CD8-positive, alpha-beta memory T cell (primary cell): ENCODE results near the gene RALGAPA2. TPM values are rescaled to one million over a fixed set of nuclear protein-coding genes. Genes with fewer than 3 reads are reported as not detected.
A peak's percentile ranks its signal among the peaks of the same experiment; 100 is the strongest.

Experiments used
- CTCF ChIA-PET: fragments of 350-600 bp; sonication (Branson Sonifier 250); formaldehyde crosslinking; loops from one replicate; lab custom pipeline; 2021; ENCODE audit warnings: antibody characterized with exemption; lab: Charles Lee
- POLR2A ChIA-PET: fragments of 350-600 bp; sonication (Branson Sonifier 250); formaldehyde crosslinking; loops from one replicate; lab custom pipeline; 2021; ENCODE audit warnings: antibody characterized with exemption; lab: Charles Lee
- DNase-seq, 5 donors: peaks; one replicate each; pipeline versions ENCODE4 v3.0.0 to v3.0.0-alpha.2; 2020 to 2022; ENCODE audit warnings: mixed read lengths in 1 of 5
- H3K27ac ChIP-seq: one replicate; pipeline ENCODE4 v1.7.0; 2013; ENCODE audit warnings: low read depth, mild to moderate bottlenecking, low read length, moderate library complexity
- H3K27me3 ChIP-seq: 2 replicates; pipeline ENCODE4 v1.7.0; 2013; ENCODE audit warnings: low read length, mild to moderate bottlenecking; ENCODE audit not compliant: insufficient read depth, poor library complexity, severe bottlenecking
- H3K36me3 ChIP-seq: 2 replicates; pipeline ENCODE4 v1.7.0; 2013; ENCODE audit warnings: mild to moderate bottlenecking, low read length, moderate library complexity; ENCODE audit not compliant: insufficient read depth
- H3K4me1 ChIP-seq: 2 replicates; pipeline ENCODE4 v1.7.0; 2013; ENCODE audit warnings: mild to moderate bottlenecking, low read length, moderate library complexity; ENCODE audit not compliant: insufficient read depth
- H3K4me3 ChIP-seq: 2 replicates; pipeline ENCODE4 v1.7.0; 2013; ENCODE audit warnings: mild to moderate bottlenecking, low read length
- H3K9me3 ChIP-seq: 2 replicates; pipeline ENCODE4 v1.7.0; 2013; ENCODE audit warnings: mild to moderate bottlenecking, low read length
- H3K27ac Mint-ChIP-seq, 8 donors: one replicate each; pipeline ENCODE4 v1.8.0; 2020 to 2021; ENCODE audit warnings: mixed read lengths in 8 of 8, mild to moderate bottlenecking in 6 of 8, inconsistent platforms in 3 of 8, moderate library complexity in 3 of 8
- H3K27me3 Mint-ChIP-seq, 2 donors: one replicate each; pipeline ENCODE4 v1.8.0; 2020 to 2021; ENCODE audit warnings: mixed read lengths in 2 of 2, mild to moderate bottlenecking in 1 of 2, moderate library complexity in 1 of 2
- H3K36me3 Mint-ChIP-seq, 3 donors: one replicate each; pipeline ENCODE4 v1.8.0; 2020 to 2021; ENCODE audit warnings: mixed read lengths in 3 of 3, inconsistent platforms in 1 of 3, mild to moderate bottlenecking in 1 of 3
- H3K4me1 Mint-ChIP-seq, 3 donors: one replicate each; pipeline ENCODE4 v1.8.0; 2020 to 2021; ENCODE audit warnings: mixed read lengths in 3 of 3, inconsistent platforms in 1 of 3, mild to moderate bottlenecking in 1 of 3
- H3K4me3 Mint-ChIP-seq, 7 donors: one replicate each; pipeline ENCODE4 v1.8.0; 2020 to 2021; ENCODE audit warnings: mixed read lengths in 7 of 7, mild to moderate bottlenecking in 6 of 7, moderate library complexity in 4 of 7, inconsistent platforms in 2 of 7
- H3K9me3 Mint-ChIP-seq, 5 donors: one replicate each; pipeline ENCODE4 v1.8.0; 2020 to 2022; ENCODE audit warnings: mixed read lengths in 5 of 5, mild to moderate bottlenecking in 3 of 5, moderate library complexity in 2 of 5, inconsistent platforms in 1 of 5
- polyA plus RNA-seq: library from polyadenylated mRNA; unstranded; fragments of 300-500 nt; fragmentation: Illumina TruSeq; gene quantifications from one replicate; pipeline ENCODE4 v1.2.3, GENCODE V29; 2021
- total RNA-seq, 2 experiments: library from RNA; stranded (reverse); gene quantifications; one replicate each; pipeline ENCODE4 v1.2.3, GENCODE V29; 2021

The RALGAPA2 gene
- total and polyA plus RNA-seq, 3 experiments from 2014 or later = 7.4 to 14.5 (median 13.4) TPM

GRCh38 chr20:20396794-20397193 lies 315.6 kb downstream of the RALGAPA2 start:
- Mint-ChIP-seq H3K4me1 (no peaks in the 10 kb centered on the region), H3K27ac (no peak overlapping the region), H3K4me3 (no peak overlapping the region), H3K27me3 (no peaks in the 10 kb centered on the region), H3K9me3 (no peaks in the 10 kb centered on the region), H3K36me3 (peaks cover 0 to 60% (median 17%) of the 10 kb centered on the region in 3 donors)
- Histone ChIP-seq H3K27me3 (no peaks in the 10 kb centered on the region), H3K9me3 (no peaks in the 10 kb centered on the region), H3K4me1 (no peaks in the 10 kb centered on the region), H3K4me3 (no peak overlapping the region), H3K36me3 (no peaks in the 10 kb centered on the region), H3K27ac (no peak overlapping the region)
- CTCF ChIA-PET = no interaction called here
- POLR2A ChIA-PET = no interaction called here
- DNase-seq = no peak

DNA sequence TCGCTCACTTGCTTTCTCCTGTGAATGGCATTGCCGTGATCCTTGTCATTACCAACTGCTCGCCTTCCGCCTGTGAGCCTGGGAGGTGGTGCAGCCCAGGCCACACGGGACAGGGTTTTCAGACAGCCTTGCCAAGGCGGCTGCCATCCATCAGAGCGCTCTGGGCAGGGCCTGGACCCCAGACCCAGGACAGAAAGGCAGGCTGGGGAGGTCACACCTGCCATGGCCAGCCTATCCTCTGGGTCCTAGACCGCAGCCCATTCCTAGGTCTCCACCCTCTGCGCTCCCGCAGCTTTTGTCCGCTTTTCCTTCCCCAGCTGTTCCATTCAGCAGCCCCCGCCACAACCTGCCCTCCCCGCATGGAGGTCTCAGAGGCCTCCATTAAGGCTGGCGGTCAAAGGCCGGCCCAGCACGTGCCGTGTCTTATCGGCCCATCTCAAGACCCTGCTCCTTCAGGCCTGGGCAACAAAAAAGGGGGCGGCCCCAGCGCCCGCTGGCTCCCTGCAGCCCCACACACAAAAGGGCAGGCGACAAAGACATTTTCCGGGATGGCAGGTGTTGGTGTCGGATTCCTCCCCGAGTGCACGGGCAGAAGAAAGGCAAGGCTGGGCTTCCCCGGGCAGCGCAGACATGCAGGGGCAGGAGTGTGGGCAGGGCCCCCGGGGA lies 316.4 kb downstream of the RALGAPA2 start:
- CTCF ChIA-PET = no interaction called here
- Mint-ChIP-seq H3K27ac (no peak overlapping the region), H3K4me1 (no peaks in the 10 kb centered on the region), H3K27me3 (no peaks in the 10 kb centered on the region), H3K36me3 (peaks cover 0 to 64% (median 18%) of the 10 kb centered on the region in 3 donors), H3K9me3 (no peaks in the 10 kb centered on the region), H3K4me3 (no peak overlapping the region)
- H3K4me1 ChIP-seq = no peaks in the 10 kb centered on the region
- no peak for DNase-seq
- no peaks in the 10 kb centered on the region for H3K9me3 ChIP-seq
- no peaks in the 10 kb centered on the region for H3K36me3 ChIP-seq
- no peak overlapping the region for H3K27ac ChIP-seq
- POLR2A ChIA-PET = no interaction called here
- no peak overlapping the region for H3K4me3 ChIP-seq
- H3K27me3 ChIP-seq = no peaks in the 10 kb centered on the region

DNA sequence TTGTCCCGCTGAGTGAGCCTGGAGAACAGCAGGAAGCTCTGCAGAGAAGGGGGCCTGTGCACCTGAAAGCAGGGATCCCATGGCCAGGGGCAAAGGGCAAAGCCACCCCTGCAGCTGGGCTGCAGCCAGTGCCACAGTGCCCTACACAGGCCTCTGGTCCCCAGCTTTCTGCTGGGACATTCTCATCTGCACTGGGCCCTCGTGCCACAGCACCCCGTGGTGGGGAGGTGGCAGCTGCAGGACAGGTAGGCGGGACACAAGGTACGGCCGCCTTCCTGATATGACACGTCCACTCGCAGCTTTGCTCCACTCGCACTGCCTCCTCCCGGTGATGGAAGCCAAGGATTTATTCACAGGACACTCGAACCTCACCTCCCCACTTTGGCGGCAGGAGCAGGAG lies 317.4 kb downstream of the RALGAPA2 start:
- Histone ChIP-seq H3K27ac (no peak overlapping the region), H3K4me3 (no peak overlapping the region), H3K27me3 (no peaks in the 10 kb centered on the region), H3K4me1 (no peaks in the 10 kb centered on the region), H3K36me3 (no peaks in the 10 kb centered on the region), H3K9me3 (no peaks in the 10 kb centered on the region)
- H3K4me1 Mint-ChIP-seq = no peaks in the 10 kb centered on the region
- H3K36me3 Mint-ChIP-seq = peaks cover 0 to 59% (median 21%) of the 10 kb centered on the region in 3 donors
- H3K4me3 Mint-ChIP-seq = no peak overlapping the region
- DNase-seq = no peak
- ChIA-PET POLR2A (no interaction called here), CTCF (no interaction called here)
- H3K9me3 Mint-ChIP-seq = no peaks in the 10 kb centered on the region
- peak overlapping the region in 1 of 8 donors; percentile 50 for H3K27ac Mint-ChIP-seq
- peaks cover 0 to 1% of the 10 kb centered on the region in 2 donors for H3K27me3 Mint-ChIP-seq

GRCh38 chr20:20393207-20394120 lies 319.0 kb downstream of the RALGAPA2 start:
- H3K27me3 ChIP-seq = no peaks in the 10 kb centered on the region
- H3K27ac ChIP-seq = no peak overlapping the region
- no peaks in the 10 kb centered on the region for H3K9me3 ChIP-seq
- H3K4me1 Mint-ChIP-seq = no peaks in the 10 kb centered on the region
- H3K36me3 ChIP-seq = no peaks in the 10 kb centered on the region
- H3K4me3 ChIP-seq = no peak overlapping the region
- ChIA-PET POLR2A (no interaction called here), CTCF (no interaction called here)
- H3K4me1 ChIP-seq = no peaks in the 10 kb centered on the region
- peaks cover 0 to 1% of the 10 kb centered on the region in 2 donors for H3K27me3 Mint-ChIP-seq
- peak overlapping the region in 3 of 8 donors; percentile 32 to 54 (median 47) for H3K27ac Mint-ChIP-seq
- no peak overlapping the region for H3K4me3 Mint-ChIP-seq
- DNase-seq = no peak
- H3K36me3 Mint-ChIP-seq = peaks cover 0 to 54% (median 17%) of the 10 kb centered on the region in 3 donors
- H3K9me3 Mint-ChIP-seq = no peaks in the 10 kb centered on the region

DNA sequence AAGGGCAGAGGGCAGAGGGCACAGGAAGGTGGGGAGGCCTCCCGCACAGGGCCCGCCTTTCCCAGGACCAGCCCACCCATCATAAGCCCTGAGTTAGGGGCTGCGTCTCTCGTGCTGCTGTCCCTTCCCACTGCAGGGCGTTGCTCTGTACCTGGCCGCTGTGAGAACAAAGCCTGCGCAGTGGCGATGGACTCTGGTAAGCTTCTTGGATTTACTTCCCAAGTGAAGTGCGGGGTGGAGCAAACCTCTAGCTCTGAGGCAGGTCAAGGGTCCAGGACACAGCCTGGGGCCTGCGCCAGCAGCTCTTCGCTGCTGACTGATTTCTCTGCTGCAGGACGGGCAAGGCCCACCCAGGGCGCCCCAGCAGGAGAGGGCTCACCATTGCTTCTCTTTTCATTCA lies 320.7 kb downstream of the RALGAPA2 start:
- no peaks in the 10 kb centered on the region for H3K27me3 ChIP-seq
- no peaks in the 10 kb centered on the region for H3K4me1 Mint-ChIP-seq
- no peaks in the 10 kb centered on the region for H3K9me3 Mint-ChIP-seq
- H3K4me3 Mint-ChIP-seq = no peak overlapping the region
- CTCF ChIA-PET = no interaction called here
- no peak overlapping the region for H3K27ac ChIP-seq
- H3K36me3 ChIP-seq = no peaks in the 10 kb centered on the region
- H3K27ac Mint-ChIP-seq = peak overlapping the region in 1 of 8 donors; percentile 19
- DNase-seq = no peak
- no peaks in the 10 kb centered on the region for H3K4me1 ChIP-seq
- POLR2A ChIA-PET = no interaction called here
- no peaks in the 10 kb centered on the region for H3K9me3 ChIP-seq
- no peak overlapping the region for H3K4me3 ChIP-seq
- peaks cover 0 to 1% of the 10 kb centered on the region in 2 donors for H3K27me3 Mint-ChIP-seq
- peaks cover 0 to 50% (median 17%) of the 10 kb centered on the region in 3 donors for H3K36me3 Mint-ChIP-seq

GRCh38 chr20:20391115-20391514 lies 321.3 kb downstream of the RALGAPA2 start:
- no peaks in the 10 kb centered on the region for H3K4me1 Mint-ChIP-seq
- H3K9me3 ChIP-seq = no peaks in the 10 kb centered on the region
- no peaks in the 10 kb centered on the region for H3K4me1 ChIP-seq
- POLR2A ChIA-PET = interaction anchor here (0.6 kb wide), 1 partner anchor 88 kb away, joined by 5 read pairs; no protein-coding TSS in a partner anchor
- H3K27me3 Mint-ChIP-seq = peaks cover 0 to 1% of the 10 kb centered on the region in 2 donors
- H3K9me3 Mint-ChIP-seq = no peaks in the 10 kb centered on the region
- H3K27ac Mint-ChIP-seq = peak overlapping the region in 1 of 8 donors; percentile 21
- H3K4me3 Mint-ChIP-seq = no peak overlapping the region
- H3K27ac ChIP-seq = no peak overlapping the region
- no peaks in the 10 kb centered on the region for H3K27me3 ChIP-seq
- no peak for DNase-seq
- CTCF ChIA-PET = no interaction called here
- H3K36me3 ChIP-seq = no peaks in the 10 kb centered on the region
- peaks cover 0 to 45% (median 17%) of the 10 kb centered on the region in 3 donors for H3K36me3 Mint-ChIP-seq
- no peak overlapping the region for H3K4me3 ChIP-seq

DNA sequence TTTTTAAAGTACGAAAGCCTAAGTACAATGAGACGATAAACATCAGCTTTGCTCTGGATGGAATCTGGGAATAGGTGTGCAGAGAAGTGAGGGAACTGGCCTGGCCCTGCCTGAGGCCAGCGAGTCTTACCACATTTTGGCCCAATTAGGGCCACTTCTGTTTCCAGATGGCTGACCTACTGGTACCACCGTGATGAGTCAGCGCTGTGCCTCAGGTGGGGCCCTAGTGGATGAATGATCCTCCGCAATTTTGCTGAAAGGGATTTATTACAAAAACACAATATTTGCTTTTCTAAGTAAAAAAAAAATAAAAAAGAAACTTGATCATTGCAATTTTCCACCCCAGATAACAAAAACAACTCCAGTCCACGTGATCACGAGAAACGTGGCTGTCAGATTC lies 322.1 kb downstream of the RALGAPA2 start:
- H3K27ac ChIP-seq = no peak overlapping the region
- Mint-ChIP-seq H3K27ac (no peak overlapping the region), H3K9me3 (no peaks in the 10 kb centered on the region), H3K4me1 (no peaks in the 10 kb centered on the region), H3K36me3 (peaks cover 0 to 39% (median 17%) of the 10 kb centered on the region in 3 donors), H3K4me3 (no peak overlapping the region), H3K27me3 (peaks cover 0 to 1% of the 10 kb centered on the region in 2 donors)
- H3K36me3 ChIP-seq = no peaks in the 10 kb centered on the region
- ChIA-PET CTCF (no interaction called here), POLR2A (no interaction called here)
- no peaks in the 10 kb centered on the region for H3K27me3 ChIP-seq
- DNase-seq = no peak
- H3K4me1 ChIP-seq = no peaks in the 10 kb centered on the region
- no peaks in the 10 kb centered on the region for H3K9me3 ChIP-seq
- no peak overlapping the region for H3K4me3 ChIP-seq

DNA sequence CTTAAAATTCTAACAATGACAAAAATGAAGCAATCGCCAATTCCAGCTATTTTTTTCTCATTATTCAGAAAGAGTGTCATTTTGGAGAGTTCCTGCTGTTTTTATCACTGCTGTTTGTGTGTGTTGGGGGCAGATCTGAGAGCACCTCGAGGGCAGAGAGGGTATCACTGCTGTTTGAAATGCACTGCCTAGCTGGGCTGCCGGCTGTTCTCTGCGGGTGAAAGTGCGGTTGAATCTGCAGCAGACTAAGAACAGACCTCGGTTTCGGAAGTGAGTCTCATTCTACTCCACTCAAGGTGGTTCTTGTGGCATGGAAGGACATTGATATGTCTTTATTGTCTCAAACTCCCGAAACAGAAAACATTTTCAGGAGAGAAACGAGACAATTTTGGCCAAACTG lies 326.3 kb downstream of the RALGAPA2 start:
- H3K36me3 Mint-ChIP-seq = peaks cover 0 to 6% (median 3%) of the 10 kb centered on the region in 3 donors
- H3K9me3 Mint-ChIP-seq = peaks cover 0 to 2% (median 0%) of the 10 kb centered on the region in 5 donors
- H3K27ac Mint-ChIP-seq = peak overlapping the region in 1 of 8 donors; percentile 69
- no peak overlapping the region for H3K4me3 ChIP-seq
- peaks cover 9 to 12% of the 10 kb centered on the region in 2 donors for H3K27me3 Mint-ChIP-seq
- no peaks in the 10 kb centered on the region for H3K4me1 Mint-ChIP-seq
- no peaks in the 10 kb centered on the region for H3K9me3 ChIP-seq
- ChIA-PET POLR2A (no interaction called here), CTCF (no interaction called here)
- H3K27me3 ChIP-seq = no peaks in the 10 kb centered on the region
- H3K36me3 ChIP-seq = no peaks in the 10 kb centered on the region
- H3K4me3 Mint-ChIP-seq = no peak overlapping the region
- H3K4me1 ChIP-seq = no peaks in the 10 kb centered on the region
- DNase-seq = no peak
- no peak overlapping the region for H3K27ac ChIP-seq
